ENCODE results near the gene ULK3.

The ULK3 gene

DNA sequence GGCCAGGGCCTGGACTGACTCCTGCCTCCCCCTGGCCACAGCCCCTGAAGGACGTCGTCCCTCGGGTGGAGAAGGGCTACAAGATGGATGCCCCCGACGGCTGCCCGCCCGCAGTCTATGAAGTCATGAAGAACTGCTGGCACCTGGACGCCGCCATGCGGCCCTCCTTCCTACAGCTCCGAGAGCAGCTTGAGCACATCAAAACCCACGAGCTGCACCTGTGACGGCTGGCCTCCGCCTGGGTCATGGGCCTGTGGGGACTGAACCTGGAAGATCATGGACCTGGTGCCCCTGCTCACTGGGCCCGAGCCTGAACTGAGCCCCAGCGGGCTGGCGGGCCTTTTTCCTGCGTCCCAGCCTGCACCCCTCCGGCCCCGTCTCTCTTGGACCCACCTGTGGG lies 40.7 kb downstream of the ULK3 start:
- DNase-seq (ENCODE audit: extremely low read depth, low read depth), result no peak
- TF ChIP-seq, protein P1, sequence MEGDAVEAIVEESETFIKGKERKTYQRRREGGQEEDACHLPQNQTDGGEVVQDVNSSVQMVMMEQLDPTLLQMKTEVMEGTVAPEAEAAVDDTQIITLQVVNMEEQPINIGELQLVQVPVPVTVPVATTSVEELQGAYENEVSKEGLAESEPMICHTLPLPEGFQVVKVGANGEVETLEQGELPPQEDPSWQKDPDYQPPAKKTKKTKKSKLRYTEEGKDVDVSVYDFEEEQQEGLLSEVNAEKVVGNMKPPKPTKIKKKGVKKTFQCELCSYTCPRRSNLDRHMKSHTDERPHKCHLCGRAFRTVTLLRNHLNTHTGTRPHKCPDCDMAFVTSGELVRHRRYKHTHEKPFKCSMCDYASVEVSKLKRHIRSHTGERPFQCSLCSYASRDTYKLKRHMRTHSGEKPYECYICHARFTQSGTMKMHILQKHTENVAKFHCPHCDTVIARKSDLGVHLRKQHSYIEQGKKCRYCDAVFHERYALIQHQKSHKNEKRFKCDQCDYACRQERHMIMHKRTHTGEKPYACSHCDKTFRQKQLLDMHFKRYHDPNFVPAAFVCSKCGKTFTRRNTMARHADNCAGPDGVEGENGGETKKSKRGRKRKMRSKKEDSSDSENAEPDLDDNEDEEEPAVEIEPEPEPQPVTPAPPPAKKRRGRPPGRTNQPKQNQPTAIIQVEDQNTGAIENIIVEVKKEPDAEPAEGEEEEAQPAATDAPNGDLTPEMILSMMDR (IDR thresholded peaks at IDR 0.05; ENCODE audit: low read depth, low read length, missing control alignments), result no peak
- no peak overlapping the region for H3K4me3 ChIP-seq (replicated peaks; ENCODE audit: low read depth, low read length)

DNA sequence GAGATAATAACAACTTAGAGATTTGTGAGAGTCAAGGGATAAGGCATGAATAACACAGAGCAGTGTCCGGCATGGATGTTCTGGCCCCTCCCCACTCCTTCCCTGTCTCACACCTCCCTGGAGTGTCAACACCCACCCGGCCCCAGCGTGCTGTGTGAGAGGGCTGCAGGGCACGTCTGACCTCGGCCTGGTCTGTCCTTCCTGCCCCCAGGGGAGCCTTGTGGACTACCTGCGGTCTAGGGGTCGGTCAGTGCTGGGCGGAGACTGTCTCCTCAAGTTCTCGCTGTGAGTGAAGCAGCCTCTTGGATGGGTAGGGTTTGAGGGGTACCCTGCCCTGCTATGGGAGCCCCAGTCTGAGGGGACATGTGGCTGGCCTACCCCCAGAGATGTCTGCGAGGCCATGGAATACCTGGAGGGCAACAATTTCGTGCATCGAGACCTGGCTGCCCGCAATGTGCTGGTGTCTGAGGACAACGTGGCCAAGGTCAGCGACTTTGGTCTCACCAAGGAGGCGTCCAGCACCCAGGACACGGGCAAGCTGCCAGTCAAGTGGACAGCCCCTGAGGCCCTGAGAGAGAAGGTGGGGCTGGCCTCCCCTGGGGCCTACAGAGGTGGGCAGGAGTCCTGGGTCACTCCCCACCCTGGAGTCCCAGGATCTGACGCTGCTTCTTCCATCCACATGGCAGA lies 41.5 kb downstream of the ULK3 start:
- no peak for DNase-seq (ENCODE audit: extremely low read depth, low read depth)
- TF ChIP-seq, protein P1 (IDR thresholded peaks at IDR 0.05; ENCODE audit: low read depth, low read length, missing control alignments), result no peak
- H3K4me3 ChIP-seq (replicated peaks; ENCODE audit: low read depth, low read length), result no peak overlapping the region

DNA sequence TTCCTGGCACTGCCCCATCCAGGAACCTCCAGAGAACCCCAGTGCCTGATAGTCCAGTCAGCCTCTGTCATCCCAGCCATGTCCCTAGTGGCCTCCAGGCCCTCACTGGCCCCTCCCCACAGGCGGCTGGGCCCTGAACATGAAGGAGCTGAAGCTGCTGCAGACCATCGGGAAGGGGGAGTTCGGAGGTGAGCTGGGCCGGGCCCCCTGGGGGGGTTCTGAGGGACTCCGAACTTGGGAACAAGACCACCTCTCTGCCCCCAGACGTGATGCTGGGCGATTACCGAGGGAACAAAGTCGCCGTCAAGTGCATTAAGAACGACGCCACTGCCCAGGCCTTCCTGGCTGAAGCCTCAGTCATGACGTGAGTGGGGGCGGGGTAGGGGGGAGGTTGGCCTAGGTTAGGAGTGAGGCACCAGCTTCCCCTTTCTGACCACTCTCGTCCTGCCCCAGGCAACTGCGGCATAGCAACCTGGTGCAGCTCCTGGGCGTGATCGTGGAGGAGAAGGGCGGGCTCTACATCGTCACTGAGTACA lies 42.3 kb downstream of the ULK3 start:
- TF ChIP-seq, protein P1 (IDR thresholded peaks at IDR 0.05; ENCODE audit: low read depth, low read length, missing control alignments), result no peak
- H3K4me3 ChIP-seq (replicated peaks; ENCODE audit: low read depth, low read length), result no peak overlapping the region
- DNase-seq (ENCODE audit: extremely low read depth, low read depth), result no peak

DNA sequence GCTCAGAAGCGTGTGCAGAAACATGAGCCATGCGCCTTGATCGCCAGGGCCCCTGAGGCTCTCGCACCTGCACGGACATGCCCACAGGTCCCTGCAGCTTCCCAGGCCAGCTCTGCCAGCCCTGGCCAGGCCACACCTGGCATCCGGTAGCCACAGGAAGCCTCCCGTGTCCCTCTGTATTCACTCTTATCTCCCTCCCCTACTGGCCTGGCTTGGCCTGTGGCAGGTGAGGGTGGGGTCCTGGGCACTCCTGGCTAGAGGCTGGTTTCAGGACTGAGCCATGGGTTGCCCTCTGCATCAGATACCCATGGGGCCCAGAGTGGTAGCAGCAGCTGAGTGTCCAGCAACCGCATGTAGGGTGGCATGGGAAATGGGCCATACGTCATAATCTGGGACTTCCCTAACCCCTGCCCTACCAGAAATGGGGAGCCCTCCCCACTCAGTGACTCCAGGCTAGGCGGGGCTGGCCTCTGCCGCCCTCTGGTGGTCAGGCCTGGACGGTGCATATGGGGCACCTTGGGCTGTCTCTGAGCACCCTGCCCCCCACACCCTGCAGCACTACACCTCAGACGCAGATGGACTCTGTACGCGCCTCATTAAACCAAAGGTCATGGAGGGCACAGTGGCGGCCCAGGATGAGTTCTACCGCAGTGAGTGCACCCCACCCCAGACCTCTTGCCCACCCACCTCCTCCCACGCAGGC lies 42.9 kb downstream of the ULK3 start:
- H3K4me3 ChIP-seq (replicated peaks; ENCODE audit: low read depth, low read length), result no peak overlapping the region
- DNase-seq (ENCODE audit: extremely low read depth, low read depth), result no peak
- TF ChIP-seq, protein P1 (IDR thresholded peaks at IDR 0.05; ENCODE audit: low read depth, low read length, missing control alignments), result peak; percentile 96

DNA sequence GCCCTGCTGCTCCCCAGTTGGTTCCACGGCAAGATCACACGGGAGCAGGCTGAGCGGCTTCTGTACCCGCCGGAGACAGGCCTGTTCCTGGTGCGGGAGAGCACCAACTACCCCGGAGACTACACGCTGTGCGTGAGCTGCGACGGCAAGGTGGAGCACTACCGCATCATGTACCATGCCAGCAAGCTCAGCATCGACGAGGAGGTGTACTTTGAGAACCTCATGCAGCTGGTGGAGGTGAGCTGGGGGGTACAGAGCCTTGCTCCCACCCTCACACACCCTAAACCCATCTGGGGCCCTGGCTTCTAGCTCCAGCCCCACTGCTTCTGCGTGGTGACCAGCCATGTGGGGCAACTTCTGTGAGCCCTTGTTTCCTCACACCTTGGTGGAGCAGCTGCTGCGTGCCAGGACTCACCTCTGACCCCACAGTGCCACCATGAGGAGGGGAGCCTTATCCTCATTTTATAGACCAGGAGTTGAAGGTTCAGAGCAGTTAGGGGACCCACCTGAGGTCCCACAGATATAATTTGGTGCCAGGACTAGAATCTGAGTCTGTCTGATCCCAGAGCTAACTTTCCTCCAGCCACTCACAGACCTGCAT lies 43.6 kb downstream of the ULK3 start:
- no peak overlapping the region for H3K4me3 ChIP-seq (replicated peaks; ENCODE audit: low read depth, low read length)
- TF ChIP-seq, protein P1 (IDR thresholded peaks at IDR 0.05; ENCODE audit: low read depth, low read length, missing control alignments), result no peak
- DNase-seq (ENCODE audit: extremely low read depth, low read depth), result no peak

DNA sequence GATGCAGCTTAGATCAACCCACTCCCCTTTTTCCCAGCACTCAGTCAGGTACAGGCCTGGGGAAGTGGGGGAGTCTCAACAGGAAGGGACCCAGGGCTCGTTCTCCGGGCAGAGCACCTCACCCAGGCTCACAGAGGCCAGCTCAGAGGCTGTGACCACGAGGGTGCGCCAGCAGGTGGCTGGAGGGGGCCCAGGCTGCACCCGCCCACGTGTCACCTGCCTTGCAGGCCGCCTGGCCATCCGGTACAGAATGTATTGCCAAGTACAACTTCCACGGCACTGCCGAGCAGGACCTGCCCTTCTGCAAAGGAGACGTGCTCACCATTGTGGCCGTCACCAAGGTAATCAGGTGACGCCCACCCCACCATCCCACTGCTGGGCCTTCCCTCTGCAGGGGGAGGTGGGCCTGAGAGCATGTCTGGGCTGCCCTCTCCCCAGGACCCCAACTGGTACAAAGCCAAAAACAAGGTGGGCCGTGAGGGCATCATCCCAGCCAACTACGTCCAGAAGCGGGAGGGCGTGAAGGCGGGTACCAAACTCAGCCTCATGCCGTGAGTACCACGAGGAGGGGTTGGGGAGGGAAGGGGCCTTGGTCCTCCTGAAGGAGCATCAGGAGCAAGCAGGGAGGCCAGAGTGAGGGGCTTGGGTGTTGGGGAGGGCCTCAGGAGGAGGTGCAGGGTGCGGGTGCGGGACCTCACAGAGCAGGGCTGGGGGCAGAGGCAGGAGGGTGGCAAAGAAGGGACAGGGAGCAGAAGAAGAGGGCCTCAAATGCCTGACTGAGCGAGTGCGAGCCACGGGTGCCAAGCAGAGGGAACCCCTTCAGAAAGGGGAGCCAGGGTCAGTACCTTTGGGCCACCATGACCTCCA lies 44.3 kb downstream of the ULK3 start:
- H3K4me3 ChIP-seq (replicated peaks; ENCODE audit: low read depth, low read length), result no peak overlapping the region
- DNase-seq (ENCODE audit: extremely low read depth, low read depth), result no peak
- TF ChIP-seq, protein P1 (IDR thresholded peaks at IDR 0.05; ENCODE audit: low read depth, low read length, missing control alignments), result no peak
